H9 (cell line): ENCODE data around the gene RSPRY1. TPM values are rescaled to one million over a fixed set of nuclear protein-coding genes. Genes with fewer than 3 reads are reported as not detected.

Source experiments
- DNase-seq: peaks from one replicate; pipeline ENCODE4 v3.0.0-alpha.2; 2017
- H2AFZ ChIP-seq: one replicate; pipeline ENCODE4 v1.6.1; 2013; ENCODE audit warnings: mild to moderate bottlenecking, low read length, control low read depth, moderate library complexity
- H2AK5ac ChIP-seq: 2 replicates; pipeline ENCODE4 v1.6.1; 2013; ENCODE audit warnings: low read length, control low read depth, mixed read lengths; ENCODE audit not compliant: insufficient read length
- H2BK120ac ChIP-seq: one replicate; pipeline ENCODE4 v1.6.1; 2013; ENCODE audit warnings: low read depth, mild to moderate bottlenecking, low read length, control low read depth, inconsistent platforms; ENCODE audit not compliant: poor library complexity, severe bottlenecking
- H2BK12ac ChIP-seq: 2 replicates; pipeline ENCODE4 v1.6.1; 2013; ENCODE audit warnings: low read length, control low read depth, mixed read lengths, low read depth; ENCODE audit not compliant: insufficient read length
- H2BK15ac ChIP-seq: 2 replicates; pipeline ENCODE4 v1.6.1; 2013; ENCODE audit warnings: low read depth, low read length, control low read depth
- H2BK20ac ChIP-seq: one replicate; pipeline ENCODE4 v1.6.1; 2013; ENCODE audit warnings: low read depth, mild to moderate bottlenecking, low read length, control low read depth, inconsistent platforms; ENCODE audit not compliant: poor library complexity, severe bottlenecking
- H2BK5ac ChIP-seq: 2 replicates; pipeline ENCODE4 v1.6.1; 2013; ENCODE audit warnings: low read length, control low read depth, mixed read lengths; ENCODE audit not compliant: insufficient read length
- H3K14ac ChIP-seq: 2 replicates; pipeline ENCODE4 v1.6.1; 2013; ENCODE audit warnings: low read length, control low read depth; ENCODE audit not compliant: insufficient read depth
- H3K18ac ChIP-seq: 2 replicates; pipeline ENCODE4 v1.6.1; 2013; ENCODE audit warnings: low read depth, mild to moderate bottlenecking, mixed read lengths, low read length, control low read depth; ENCODE audit not compliant: insufficient read length
- H3K23ac ChIP-seq: 2 replicates; pipeline ENCODE4 v1.6.1; 2013; ENCODE audit warnings: low read length, control low read depth, mixed read lengths, low read depth; ENCODE audit not compliant: insufficient read length
- H3K23me2 ChIP-seq: 2 replicates; pipeline ENCODE4 v1.6.1; 2013; ENCODE audit warnings: low read depth, mild to moderate bottlenecking, mixed read lengths, low read length, control low read depth; ENCODE audit not compliant: insufficient read length, poor library complexity, severe bottlenecking
- H3K27ac ChIP-seq: 2 replicates; pipeline ENCODE4 v1.5.1; 2013; ENCODE audit warnings: low read length, control low read depth, mixed read lengths, low read depth; ENCODE audit not compliant: insufficient read length
- H3K27me3 ChIP-seq: 2 replicates; pipeline ENCODE4 v1.6.1; 2013; ENCODE audit warnings: low read length, control low read depth, inconsistent platforms; ENCODE audit not compliant: insufficient read depth
- H3K4ac ChIP-seq: 2 replicates; pipeline ENCODE4 v1.6.1; 2013; ENCODE audit warnings: low read depth, mild to moderate bottlenecking, control low read depth, inconsistent platforms, low read length, moderate library complexity
- H3K4me1 ChIP-seq: 2 replicates; pipeline ENCODE4 v1.6.1; 2013; ENCODE audit warnings: low read length, control low read depth, inconsistent platforms; ENCODE audit not compliant: insufficient read depth
- H3K4me2 ChIP-seq: 2 replicates; pipeline ENCODE4 v1.6.1; 2013; ENCODE audit warnings: low read length, control low read depth, mixed read lengths; ENCODE audit not compliant: insufficient read length, insufficient read depth
- H3K56ac ChIP-seq: 2 replicates; pipeline ENCODE4 v1.6.1; 2013; ENCODE audit warnings: low read depth, mild to moderate bottlenecking, mixed read lengths, low read length, control low read depth; ENCODE audit not compliant: insufficient read length
- H3K79me1 ChIP-seq: 2 replicates; pipeline ENCODE4 v1.6.1; 2013; ENCODE audit warnings: low read depth, mild to moderate bottlenecking, moderate library complexity, low read length, control low read depth, inconsistent platforms; ENCODE audit not compliant: insufficient read depth, poor library complexity, severe bottlenecking
- H3K79me2 ChIP-seq: 2 replicates; pipeline ENCODE4 v1.6.1; 2013; ENCODE audit warnings: low read length, control low read depth, inconsistent platforms; ENCODE audit not compliant: insufficient read depth
- H3K9ac ChIP-seq: 2 replicates; pipeline ENCODE4 v1.6.1; 2013; ENCODE audit warnings: low read length, control low read depth, mixed read lengths; ENCODE audit not compliant: insufficient read length; ENCODE audit errors: extremely low read depth
- H3K9me3 ChIP-seq: one replicate; pipeline ENCODE4 v1.6.1; 2013; ENCODE audit warnings: low read depth, low read length, inconsistent platforms; ENCODE audit not compliant: control insufficient read depth
- H3T11ph ChIP-seq: one replicate; pipeline ENCODE4 v1.6.1; 2013; ENCODE audit warnings: mild to moderate bottlenecking, low read length, control low read depth, inconsistent platforms
- H4K20me1 ChIP-seq: one replicate; pipeline ENCODE4 v1.6.1; 2013; ENCODE audit not compliant: control insufficient read depth, insufficient read length, insufficient read depth
- H4K5ac ChIP-seq: 2 replicates; pipeline ENCODE4 v1.6.1; 2013; ENCODE audit warnings: low read depth, mild to moderate bottlenecking, mixed read lengths, low read length, control low read depth; ENCODE audit not compliant: insufficient read length
- H4K8ac ChIP-seq: replicated peaks from 2 replicates; pipeline ENCODE4 v1.6.1; 2013; ENCODE audit warnings: low read length, control low read depth, mixed read lengths, low read depth; ENCODE audit not compliant: insufficient read length
- H4K91ac ChIP-seq: 2 replicates; pipeline ENCODE4 v1.6.1; 2013; ENCODE audit warnings: low read depth, mild to moderate bottlenecking, moderate library complexity, mixed read lengths, low read length, control low read depth; ENCODE audit not compliant: insufficient read length
- H3K27ac Mint-ChIP-seq, 3 experiments: 2 replicates in 2 of 3; 3 replicates in 1 of 3; pipeline ENCODE4 v1.8.0; 2020 to 2021; ENCODE audit warnings: mixed read lengths in 3 of 3, mild to moderate bottlenecking in 1 of 3, moderate library complexity in 1 of 3
- H3K27me3 Mint-ChIP-seq: 2 replicates; pipeline ENCODE4 v1.8.0; 2021; ENCODE audit warnings: low read depth, mild to moderate bottlenecking, moderate library complexity, mixed read lengths
- H3K36me3 Mint-ChIP-seq, 3 experiments: 2 replicates in 2 of 3; 3 replicates in 1 of 3; pipeline ENCODE4 v1.8.0; 2020 to 2021; ENCODE audit warnings: low read depth in 3 of 3, mixed read lengths in 3 of 3; ENCODE audit not compliant: insufficient read depth in 1 of 3
- H3K4me1 Mint-ChIP-seq, 2 experiments: 2 replicates each; pipeline ENCODE4 v1.8.0; 2020; ENCODE audit warnings: mixed read lengths in 2 of 2
- H3K4me3 Mint-ChIP-seq, 2 experiments: 2 replicates in 1 of 2; 3 replicates in 1 of 2; pipeline ENCODE4 v1.8.0; 2020 to 2021; ENCODE audit warnings: mild to moderate bottlenecking in 2 of 2, mixed read lengths in 2 of 2, moderate library complexity in 1 of 2
- H3K9me3 Mint-ChIP-seq, 2 experiments: 2 replicates in 1 of 2; 3 replicates in 1 of 2; pipeline ENCODE4 v1.8.0; 2020; ENCODE audit warnings: mild to moderate bottlenecking in 2 of 2, mixed read lengths in 2 of 2, moderate library complexity in 1 of 2
- CTCF ChIP-seq: fragments of 200-600 bp; sonication (generic); conservative IDR thresholded peaks from 3 replicates; pipeline ENCODE4 v1.8.0; 2021; ENCODE audit warnings: antibody characterized with exemption, mild to moderate bottlenecking
- WGBS: extraction: QIAGEN DNeasy Blood & Tissue Kit; methylation state at CpG from one replicate; pipeline ENCODE4 v1.1.7; 2013; ENCODE audit warnings: missing lambda C conversion rate, low lambda C conversion rate, mixed read lengths; ENCODE audit not compliant: insufficient read length; ENCODE audit errors: extremely low coverage; 5-methylcytosine and 5-hydroxymethylcytosine counted together
- total RNA-seq: library from RNA; stranded (reverse); gene quantifications from 2 replicates; pipeline ENCODE4 v1.2.1, GENCODE V29; 2021

RSPRY1 gene
- total RNA-seq, 1 experiment from 2014 or later, result 36.1 TPM

- Mint-ChIP-seq H3K9me3 (no peaks in the 10 kb centered on the region), H3K4me1 (peaks cover 27 to 35% of the 10 kb centered on the region in 2 experiments), H3K27me3 (no peaks in the 10 kb centered on the region), H3K36me3 (peaks cover 34 to 69% (median 61%) of the 10 kb centered on the region in 3 experiments), H3K27ac (peak overlapping the region in 1 of 3 experiments; percentile 27; a peak in 1 of 7 replicates), H3K4me3 (no peak overlapping the region)
- H3K79me2 ChIP-seq, result no peaks in the 10 kb centered on the region
- TF ChIP-seq CTCF, result no peak
- H2BK15ac ChIP-seq, result no peak overlapping the region
- H3K9ac ChIP-seq, result no peak overlapping the region
- H3K9me3 ChIP-seq, result no peaks in the 10 kb centered on the region
- no peak overlapping the region for H3T11ph ChIP-seq
- no peak overlapping the region for H3K4me2 ChIP-seq
- no peak overlapping the region for H3K14ac ChIP-seq
- H3K56ac ChIP-seq, result no peak overlapping the region
- no peak overlapping the region for H3K23ac ChIP-seq
- H4K91ac ChIP-seq, result no peak overlapping the region
- DNase-seq, result no peak
- H2BK12ac ChIP-seq, result no peak overlapping the region
- WGBS, result no CpG with 5 or more reads among the region's 6 CpGs
- H2BK20ac ChIP-seq, result no peak overlapping the region
- no peak overlapping the region for H2BK120ac ChIP-seq
- H4K5ac ChIP-seq, result no peak overlapping the region
- no peak overlapping the region for H2BK5ac ChIP-seq
- H3K27ac ChIP-seq, result no peak overlapping the region
- no peaks in the 10 kb centered on the region for H3K27me3 ChIP-seq
- H2AFZ ChIP-seq, result no peak overlapping the region
- no peak overlapping the region for H3K18ac ChIP-seq
- no peaks in the 10 kb centered on the region for H3K79me1 ChIP-seq
- H4K8ac ChIP-seq, result no peak overlapping the region
- no peaks in the 10 kb centered on the region for H4K20me1 ChIP-seq
- no peak overlapping the region for H2AK5ac ChIP-seq
- no peak overlapping the region for H3K4ac ChIP-seq
- peaks cover 14% of the 10 kb centered on the region; the same call in 1 of the 2 replicates for H3K4me1 ChIP-seq
- H3K23me2 ChIP-seq, result no peaks in the 10 kb centered on the region
Measured at GRCh38 chr16:57155702-57156350, 30.3 kb upstream of the RSPRY1 start.
